PC-3 (cell line): ENCODE data around the gene PAWR.

Experiments
- CTCF ChIP-seq: fragments of 300-600 bp; sonication (generic); conservative IDR thresholded peaks from 2 replicates; pipeline ENCODE4 v1.5.1; 2017; ENCODE audit warnings: antibody characterized with exemption, low read depth, mild to moderate bottlenecking, low read length
- EZH2 ChIP-seq: fragments of 300-600 bp; sonication (generic); IDR thresholded peaks from one replicate; pipeline ENCODE4 v1.6.1; 2017; ENCODE audit warnings: antibody characterized with exemption, mild to moderate bottlenecking, low read length; ENCODE audit not compliant: unreplicated experiment

DNA sequence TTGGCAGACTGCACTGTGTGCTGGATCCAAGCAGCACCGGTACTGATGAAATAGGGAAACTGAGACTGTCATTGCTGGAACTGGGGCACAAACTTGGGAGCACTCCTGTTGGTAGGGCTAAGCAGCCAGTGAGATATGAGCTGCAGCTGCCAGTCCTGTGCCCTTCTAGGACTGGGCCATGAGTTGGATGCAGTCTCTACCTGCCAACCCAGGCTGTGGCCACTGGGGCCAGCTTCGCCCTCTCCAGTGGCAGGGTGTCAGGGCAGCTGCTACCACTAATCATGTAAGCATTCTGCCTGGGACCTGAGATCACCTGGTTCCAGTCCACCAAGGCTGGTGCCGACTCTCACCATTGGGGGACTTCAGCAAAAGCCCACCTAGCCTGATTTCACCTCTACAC, 121.1 kb downstream of the PAWR start:
- TF ChIP-seq CTCF (no peak), EZH2 (no peak)
